CD4-positive, alpha-beta T cell treated with Interleukin-15 for 1 hour (primary cell): ENCODE results near the gene GPR107.
A peak's percentile ranks its signal among the peaks of the same experiment; 100 is the strongest.

Experiments used
- DNase-seq: peaks from one replicate; pipeline ENCODE4 v3.0.0-alpha.2; 2020

The GPR107 gene

GRCh38 chr9:130058887-130059286 lies 5.2 kb downstream of the GPR107 start:
- DNase-seq: no peak

DNA sequence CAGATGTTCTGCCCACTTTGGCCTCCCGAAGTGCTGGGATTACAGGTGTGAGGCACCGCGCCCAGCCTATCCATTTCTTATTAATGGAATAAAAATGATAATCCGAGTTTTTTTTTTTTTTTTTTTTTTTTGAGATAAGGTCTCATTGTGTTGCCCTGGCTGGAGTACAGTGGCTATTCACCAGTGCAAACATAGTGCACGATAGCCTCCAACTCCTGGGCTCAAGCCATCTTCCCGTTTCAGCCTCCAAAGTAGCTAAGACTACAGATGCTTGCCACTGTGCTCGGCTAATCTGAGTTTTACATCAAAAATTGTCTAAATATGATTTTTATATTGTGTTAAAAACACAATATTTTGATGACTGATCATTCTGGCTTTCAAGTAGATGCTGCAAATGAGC lies 6.6 kb downstream of the GPR107 start:
- no peak for DNase-seq

DNA sequence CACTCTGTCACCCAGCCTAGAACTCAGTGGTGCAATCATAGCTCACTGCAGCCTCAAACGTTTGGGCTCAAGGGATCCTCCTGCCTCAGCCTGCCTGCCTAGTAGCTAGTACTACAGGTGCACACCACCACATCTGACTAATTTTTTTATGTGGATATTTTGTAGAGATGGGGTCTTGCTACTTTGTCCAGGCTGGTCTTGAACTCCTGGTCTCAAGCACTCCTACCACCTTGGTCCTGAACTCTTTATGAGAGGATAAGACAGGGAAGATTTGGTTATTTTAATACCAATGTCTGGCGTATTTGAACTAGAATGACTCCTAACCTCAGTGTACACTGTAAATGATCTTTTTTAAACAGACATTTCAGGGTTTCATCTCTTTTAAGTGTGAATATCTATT lies 9.0 kb downstream of the GPR107 start:
- DNase-seq: no peak

DNA sequence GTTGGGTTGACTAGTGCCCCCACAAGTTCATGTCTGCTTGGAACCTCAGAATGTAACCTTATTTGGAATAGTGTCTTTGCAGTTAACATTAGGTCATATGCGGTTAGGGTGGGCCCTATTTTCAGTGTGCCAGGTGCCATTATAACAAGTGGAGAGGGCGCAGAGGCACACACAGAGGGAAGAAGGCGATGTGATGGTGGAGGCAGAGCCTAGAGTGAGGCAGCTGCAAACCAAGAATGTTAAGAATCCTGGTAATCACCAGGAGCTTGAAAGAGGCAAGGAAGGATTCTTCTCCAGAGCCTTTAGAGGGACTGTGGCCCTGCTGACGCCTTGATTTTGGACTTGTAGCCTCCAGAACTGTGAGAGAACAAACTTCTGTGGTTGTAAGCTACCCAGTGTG lies 10.9 kb downstream of the GPR107 start:
- DNase-seq: no peak

- DNase-seq: no peak
Measured at GRCh38 chr9:130069048-130069447, 15.3 kb downstream of the GPR107 start.

GRCh38 chr9:130072515-130073235 lies 19.0 kb downstream of the GPR107 start:
- DNase-seq: no peak

DNA sequence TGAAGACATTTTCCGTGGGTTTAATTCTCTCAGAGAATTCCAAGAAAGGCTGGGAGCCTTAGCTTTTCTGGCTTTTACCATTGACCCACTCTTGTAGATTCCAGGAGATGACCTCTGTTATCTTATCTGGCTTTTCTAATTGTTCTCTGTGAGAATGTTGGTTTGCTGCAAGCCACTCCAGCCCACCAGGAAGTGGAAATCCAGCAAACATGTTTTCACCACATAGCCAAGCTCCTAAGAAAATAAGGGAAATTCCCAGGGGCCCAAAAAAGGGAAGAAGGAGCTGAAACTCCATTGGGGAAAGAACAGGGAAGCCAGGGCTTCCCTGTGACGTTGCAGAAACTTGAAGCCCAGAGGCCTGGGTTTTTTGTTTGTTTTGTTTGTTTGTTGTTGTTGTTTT lies 19.7 kb downstream of the GPR107 start:
- no peak for DNase-seq

GRCh38 chr9:130078547-130078946 lies 24.8 kb downstream of the GPR107 start:
- no peak for DNase-seq

DNA sequence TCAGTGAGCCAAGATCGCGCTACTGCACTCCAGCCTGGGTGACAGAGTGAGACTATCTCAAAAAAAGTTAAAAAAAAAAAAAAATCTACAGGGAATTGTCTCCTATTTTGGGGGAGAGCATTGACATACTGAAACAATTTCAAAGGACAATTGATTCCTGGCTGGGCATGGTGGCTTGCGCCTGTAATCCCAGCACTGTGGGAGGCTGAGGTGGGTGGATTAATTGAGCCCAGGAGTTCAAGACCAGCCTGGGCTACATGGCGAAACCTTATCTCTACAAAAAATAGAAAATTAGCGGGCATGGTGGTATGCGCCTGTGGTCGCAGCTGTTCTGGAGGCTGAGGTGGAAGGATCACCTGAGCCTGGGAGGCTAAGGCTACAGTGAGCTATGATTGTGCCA lies 30.6 kb downstream of the GPR107 start:
- DNase-seq: no peak

- no peak for DNase-seq
Measured at GRCh38 chr9:130088051-130088450, 34.3 kb downstream of the GPR107 start.

DNA sequence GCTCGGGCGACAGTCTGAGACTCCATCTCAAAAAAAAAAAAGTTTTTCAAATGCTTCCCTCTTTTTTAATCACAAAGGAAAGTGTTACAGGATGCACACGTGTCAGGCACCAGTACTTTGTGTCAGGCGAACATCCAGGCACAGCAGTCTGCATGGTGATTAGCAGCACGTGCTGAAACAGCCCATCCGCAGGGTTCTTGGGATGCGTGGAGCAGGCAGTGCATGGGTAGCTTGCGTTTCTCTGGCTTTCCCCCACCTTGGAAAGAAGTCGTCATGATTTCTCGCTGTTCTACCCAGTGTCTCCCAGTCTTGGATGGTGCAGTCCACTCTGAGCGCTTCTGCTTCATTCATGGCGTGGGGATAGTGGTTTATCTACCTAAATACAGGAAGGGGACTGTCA lies 35.4 kb downstream of the GPR107 start:
- DNase-seq: no peak

- DNase-seq: no peak
Measured at GRCh38 chr9:130090915-130091314, 37.2 kb downstream of the GPR107 start.

DNA sequence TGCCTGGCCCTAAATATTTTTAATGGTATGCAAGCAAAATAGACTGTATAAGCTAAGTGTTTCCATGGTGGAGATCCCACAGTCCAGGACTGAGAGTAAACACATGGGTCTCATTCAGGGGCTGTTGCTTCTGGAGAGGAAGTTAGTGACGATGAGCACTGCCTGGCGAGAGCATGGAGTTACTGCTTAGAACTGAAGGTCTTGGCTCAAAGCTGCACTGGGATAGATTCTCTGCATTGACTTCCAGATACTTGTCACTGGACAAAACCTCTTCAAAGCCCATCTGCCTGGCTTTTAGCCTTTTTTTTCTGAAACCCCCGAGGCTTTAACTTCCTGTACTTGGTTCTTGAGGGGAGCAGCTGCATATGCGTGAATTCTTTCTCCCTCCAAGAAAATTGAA lies 39.2 kb downstream of the GPR107 start:
- DNase-seq: no peak

GRCh38 chr9:130095872-130096271 lies 42.2 kb downstream of the GPR107 start:
- DNase-seq: no peak

DNA sequence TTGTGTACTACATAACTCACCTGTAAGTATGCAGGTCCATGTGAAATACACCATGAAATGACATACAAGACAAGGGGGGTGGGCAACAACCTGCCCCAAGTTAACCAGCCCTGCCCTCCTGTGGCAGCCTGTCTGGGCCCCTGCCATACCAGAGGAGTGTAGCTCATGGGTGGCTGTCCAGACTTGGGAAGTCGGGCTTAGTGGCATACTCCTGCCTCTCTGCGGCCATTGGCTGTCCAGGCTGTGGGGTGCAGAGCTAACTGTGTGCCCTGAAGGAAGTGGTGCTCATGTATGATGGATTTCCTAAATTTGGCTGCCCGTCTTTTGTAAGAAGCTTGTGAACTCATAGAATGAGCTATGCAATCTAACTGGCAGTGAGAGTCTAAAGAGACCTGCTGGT lies 47.0 kb downstream of the GPR107 start:
- DNase-seq: no peak

DNA sequence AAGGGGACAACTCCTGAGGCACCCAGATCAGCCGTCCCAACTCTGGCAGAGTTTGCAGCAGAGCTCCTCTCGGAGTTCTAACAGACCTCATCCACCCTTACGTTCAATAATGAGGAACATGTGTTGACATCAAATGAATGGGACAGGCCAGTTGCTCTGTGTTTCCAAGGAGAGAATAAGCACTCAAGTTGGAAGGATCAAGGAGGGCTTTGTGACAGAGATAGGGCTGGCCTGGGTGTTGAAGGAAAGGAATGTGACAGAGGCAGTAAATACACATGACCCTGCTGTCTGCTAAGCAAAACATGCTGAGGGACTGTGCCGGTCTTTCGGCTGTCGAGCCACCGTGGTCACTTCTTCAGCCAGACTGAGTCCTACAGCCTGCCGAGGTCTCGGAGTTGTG lies 48.2 kb downstream of the GPR107 start:
- DNase-seq: no peak

DNA sequence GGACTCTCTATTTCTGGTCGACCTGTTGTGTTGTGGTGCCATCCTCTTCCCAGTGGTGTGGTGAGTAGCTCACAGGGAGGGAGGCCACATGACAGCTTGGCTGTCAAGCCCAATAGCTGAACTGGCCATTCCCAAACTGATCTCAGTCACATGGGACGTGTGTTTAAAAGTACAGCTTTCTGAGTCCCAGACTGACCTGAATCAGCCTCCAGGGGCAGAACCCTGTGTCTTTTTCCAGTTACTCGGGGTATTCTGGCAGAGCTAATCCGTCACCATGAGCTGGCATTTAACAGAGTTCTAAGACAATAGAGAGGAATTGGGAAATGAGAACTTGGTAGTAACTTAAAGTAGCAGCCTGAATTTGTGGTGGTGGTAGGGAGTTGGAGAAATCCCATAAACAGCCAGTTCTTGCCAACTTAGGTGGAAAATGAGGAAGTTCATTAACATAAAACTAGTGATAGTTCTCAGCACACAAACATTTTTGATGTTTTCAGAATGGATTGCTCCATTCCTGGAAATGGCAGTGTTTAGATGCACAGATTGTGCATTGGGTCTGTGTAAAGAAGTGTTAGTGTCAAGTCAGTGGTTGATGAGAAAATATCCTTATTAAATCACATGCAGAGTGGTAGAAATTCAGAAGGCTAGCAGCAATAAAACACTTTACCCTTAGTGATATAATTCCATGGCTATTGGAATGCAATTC lies 50.9 kb downstream of the GPR107 start:
- DNase-seq: no peak

DNA sequence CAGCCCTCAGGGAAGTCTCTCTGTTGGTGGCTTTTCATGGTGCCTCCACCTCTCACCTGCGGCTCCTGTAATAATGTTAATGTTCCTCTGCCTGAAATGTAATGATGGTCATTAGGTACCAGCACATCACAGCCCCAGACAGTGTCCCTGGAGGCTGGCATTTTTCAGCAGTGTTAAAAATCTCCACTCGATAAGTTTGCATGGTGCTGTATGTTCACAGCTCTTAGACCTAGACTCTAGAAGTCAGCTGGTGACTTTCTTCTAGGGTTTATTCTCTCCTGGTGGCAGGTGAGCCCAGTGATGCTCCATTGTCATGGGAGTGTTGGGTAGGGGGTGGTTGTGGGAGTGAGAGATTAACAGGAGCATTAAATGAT lies 53.1 kb downstream of the GPR107 start:
- no peak for DNase-seq

DNA sequence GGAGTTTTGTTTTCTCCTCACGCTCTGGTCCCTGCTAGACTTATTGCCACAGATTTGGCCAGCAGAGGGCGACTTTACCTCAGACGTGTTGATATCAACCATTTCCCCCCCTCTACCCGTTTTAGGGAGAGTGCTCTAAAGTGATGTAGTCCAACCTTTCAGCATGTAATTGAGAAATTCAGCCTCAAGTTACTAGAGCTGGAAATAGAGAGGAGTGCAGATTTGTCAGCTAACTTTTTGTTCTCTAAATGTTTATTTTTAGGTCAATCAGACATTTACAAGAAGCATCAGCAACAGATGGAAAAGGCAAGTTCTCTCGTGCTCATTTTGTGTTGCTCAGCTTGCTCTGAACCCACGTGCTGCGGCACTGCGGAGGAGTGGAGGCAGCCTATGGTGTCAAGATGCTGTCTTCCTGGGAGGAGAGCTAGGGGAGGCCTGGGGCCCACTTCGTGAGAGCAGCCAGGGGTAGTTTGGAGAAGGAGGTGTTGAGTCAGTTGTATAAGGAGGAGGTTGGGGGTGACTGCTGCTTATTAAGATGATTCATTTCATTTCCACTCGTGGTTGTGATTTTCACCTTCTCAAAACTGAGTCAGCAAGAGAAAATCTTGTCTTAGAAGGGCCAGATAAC lies 53.6 kb downstream of the GPR107 start:
- peak; percentile 71 for DNase-seq

- no peak for DNase-seq
Measured at GRCh38 chr9:130107955-130108354, 54.2 kb downstream of the GPR107 start.

GRCh38 chr9:130110166-130110565 lies 56.5 kb downstream of the GPR107 start:
- DNase-seq: no peak

- no peak for DNase-seq
Measured at GRCh38 chr9:130110596-130111021, 56.9 kb downstream of the GPR107 start.

DNA sequence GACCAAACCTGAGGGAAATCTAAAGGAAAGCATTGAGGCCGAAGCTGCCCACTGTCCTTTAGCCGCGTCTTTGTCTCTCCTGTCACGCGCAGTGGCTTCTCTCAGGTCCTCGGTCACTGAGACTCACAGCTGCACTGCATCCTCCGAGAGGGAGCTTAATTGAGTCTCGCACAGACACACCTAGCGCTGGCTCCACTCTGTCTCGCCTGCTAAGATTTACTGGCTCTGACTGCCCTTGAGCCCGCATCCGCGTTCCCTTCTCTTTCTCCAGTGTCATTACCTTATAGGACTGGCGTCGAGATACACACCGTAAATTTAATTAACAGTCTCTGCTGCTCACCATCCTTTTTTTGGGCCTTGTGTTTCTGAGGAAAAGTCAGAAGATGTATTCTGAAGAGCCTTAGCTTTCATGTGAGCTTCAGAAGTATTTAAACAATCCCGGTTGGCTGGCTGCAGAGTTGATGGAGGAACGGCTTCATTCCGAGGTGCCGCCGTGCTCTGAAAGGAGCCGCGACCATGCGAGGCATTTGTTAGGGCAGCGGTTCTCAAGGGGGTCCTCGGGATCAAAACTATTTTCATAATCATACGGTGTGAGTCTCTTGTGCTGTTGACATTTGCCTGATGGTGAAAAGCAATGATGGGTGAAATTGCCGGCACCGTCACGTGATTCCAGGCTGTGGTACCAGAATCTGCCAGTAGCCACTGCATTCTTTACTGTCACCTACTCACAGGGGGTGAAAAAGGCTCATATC lies 58.3 kb downstream of the GPR107 start:
- no peak for DNase-seq
